Neural crest cell (in vitro differentiated cells): ENCODE results near the gene PBX4. TPM values are rescaled to one million over a fixed set of nuclear protein-coding genes. Genes with fewer than 3 reads are reported as not detected.
"Not testable (repeated sequence)": the region's sequence is repeated elsewhere in the genome, so short reads cannot be mapped to it uniquely, and the experiment has no call there.

ENCODE experiments used
- DNase-seq: peaks from one replicate; pipeline ENCODE4 v3.0.0; 2021; ENCODE audit warnings: low read depth, mixed read lengths, low spot score
- H3K27ac Mint-ChIP-seq: one replicate; pipeline ENCODE4 v1.8.0; 2021; ENCODE audit warnings: mild to moderate bottlenecking, mixed read lengths; ENCODE audit not compliant: unreplicated experiment
- H3K27me3 Mint-ChIP-seq: 2 replicates; pipeline ENCODE4 v1.8.0; 2021; ENCODE audit warnings: low read depth, mild to moderate bottlenecking, mixed read lengths
- H3K36me3 Mint-ChIP-seq: 2 replicates; pipeline ENCODE4 v1.8.0; 2021; ENCODE audit warnings: low read depth, mild to moderate bottlenecking, mixed read lengths
- H3K4me1 Mint-ChIP-seq: 2 replicates; pipeline ENCODE4 v1.8.0; 2021; ENCODE audit warnings: mixed read lengths
- H3K4me3 Mint-ChIP-seq: one replicate; pipeline ENCODE4 v1.8.0; 2021; ENCODE audit warnings: mild to moderate bottlenecking, mixed read lengths
- H3K9me3 Mint-ChIP-seq: 2 replicates; pipeline ENCODE4 v1.8.0; 2021; ENCODE audit warnings: mixed read lengths
- long read RNA-seq: library from polyadenylated mRNA; unstranded; transcript quantifications from one replicate; pipeline ENCODE4 v2.0.0, GENCODE V29; 2020
- total RNA-seq: library from RNA; stranded (reverse); gene quantifications from 2 replicates; pipeline ENCODE4 v1.2.1, GENCODE V29; 2021
- TF ChIP-seq, protein P1 (sequence below): fragments of 200-600 bp; sonication (generic); conservative IDR thresholded peaks from 2 replicates; pipeline ENCODE4 v1.5.0; 2021; ENCODE audit warnings: antibody characterized with exemption, mild to moderate bottlenecking

PBX4 gene, protein sequence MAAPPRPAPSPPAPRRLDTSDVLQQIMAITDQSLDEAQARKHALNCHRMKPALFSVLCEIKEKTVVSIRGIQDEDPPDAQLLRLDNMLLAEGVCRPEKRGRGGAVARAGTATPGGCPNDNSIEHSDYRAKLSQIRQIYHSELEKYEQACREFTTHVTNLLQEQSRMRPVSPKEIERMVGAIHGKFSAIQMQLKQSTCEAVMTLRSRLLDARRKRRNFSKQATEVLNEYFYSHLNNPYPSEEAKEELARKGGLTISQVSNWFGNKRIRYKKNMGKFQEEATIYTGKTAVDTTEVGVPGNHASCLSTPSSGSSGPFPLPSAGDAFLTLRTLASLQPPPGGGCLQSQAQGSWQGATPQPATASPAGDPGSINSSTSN
- 7.5 and 7.7 TPM in 2 replicates for total RNA-seq
- long read RNA-seq, result 0 reads

DNA sequence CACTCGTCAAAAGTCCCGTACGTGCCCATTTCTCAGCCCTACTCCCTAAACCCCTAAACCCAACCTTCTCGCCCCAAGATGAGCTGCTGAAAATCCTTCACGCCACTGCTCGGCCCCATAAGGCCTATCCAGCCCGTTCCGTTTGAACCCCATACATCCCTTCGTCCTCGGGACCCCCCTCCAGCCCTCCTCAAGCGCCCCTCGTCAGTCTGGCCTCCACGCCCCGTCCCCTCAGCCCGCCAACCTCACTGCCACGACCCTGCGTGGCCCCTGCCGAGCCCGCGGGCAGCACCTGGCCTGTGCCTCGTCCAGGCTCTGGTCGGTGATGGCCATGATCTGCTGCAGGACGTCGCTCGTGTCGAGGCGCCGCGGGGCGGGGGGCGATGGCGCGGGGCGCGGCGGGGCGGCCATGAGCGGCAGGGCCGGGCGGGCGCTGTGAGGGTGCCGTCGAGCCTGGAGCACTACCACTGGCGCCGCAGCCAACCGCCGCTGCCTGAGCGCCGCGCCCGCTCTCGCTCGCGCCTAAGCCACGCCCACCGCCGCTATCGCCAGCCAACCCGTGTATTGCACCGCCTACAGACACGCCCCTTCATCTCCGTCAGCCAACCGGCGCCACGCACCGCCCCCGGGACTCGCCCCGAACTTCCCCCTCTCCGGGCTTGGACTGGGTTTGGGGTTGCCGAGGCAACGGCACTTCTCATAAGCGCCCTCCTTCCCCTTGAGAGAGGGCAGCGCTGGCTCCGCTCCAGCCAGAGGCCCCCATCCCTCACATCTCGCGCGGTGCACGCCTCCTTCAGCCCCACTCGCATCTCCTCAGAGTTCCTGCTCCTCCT is at the start of gene PBX4:
Gene PBX4 (minus strand): TSS at position 469 of the 833 bp plus-strand sequence. CDS start 58 bp downstream, at position 411.
- Mint-ChIP-seq H3K27ac (peak within 1 kb of the TSS; percentile 39), H3K27me3 (peaks cover 6% of the 10 kb centered on the region), H3K9me3 (no peaks in the 10 kb centered on the region), H3K36me3 (no peaks in the 10 kb centered on the region), H3K4me3 (peak within 1 kb of the TSS; percentile 90), H3K4me1 (peaks cover 24% of the 10 kb centered on the region)
- peak; percentile 96 for DNase-seq
- TF ChIP-seq, protein P1, sequence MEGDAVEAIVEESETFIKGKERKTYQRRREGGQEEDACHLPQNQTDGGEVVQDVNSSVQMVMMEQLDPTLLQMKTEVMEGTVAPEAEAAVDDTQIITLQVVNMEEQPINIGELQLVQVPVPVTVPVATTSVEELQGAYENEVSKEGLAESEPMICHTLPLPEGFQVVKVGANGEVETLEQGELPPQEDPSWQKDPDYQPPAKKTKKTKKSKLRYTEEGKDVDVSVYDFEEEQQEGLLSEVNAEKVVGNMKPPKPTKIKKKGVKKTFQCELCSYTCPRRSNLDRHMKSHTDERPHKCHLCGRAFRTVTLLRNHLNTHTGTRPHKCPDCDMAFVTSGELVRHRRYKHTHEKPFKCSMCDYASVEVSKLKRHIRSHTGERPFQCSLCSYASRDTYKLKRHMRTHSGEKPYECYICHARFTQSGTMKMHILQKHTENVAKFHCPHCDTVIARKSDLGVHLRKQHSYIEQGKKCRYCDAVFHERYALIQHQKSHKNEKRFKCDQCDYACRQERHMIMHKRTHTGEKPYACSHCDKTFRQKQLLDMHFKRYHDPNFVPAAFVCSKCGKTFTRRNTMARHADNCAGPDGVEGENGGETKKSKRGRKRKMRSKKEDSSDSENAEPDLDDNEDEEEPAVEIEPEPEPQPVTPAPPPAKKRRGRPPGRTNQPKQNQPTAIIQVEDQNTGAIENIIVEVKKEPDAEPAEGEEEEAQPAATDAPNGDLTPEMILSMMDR, result no peak

DNA sequence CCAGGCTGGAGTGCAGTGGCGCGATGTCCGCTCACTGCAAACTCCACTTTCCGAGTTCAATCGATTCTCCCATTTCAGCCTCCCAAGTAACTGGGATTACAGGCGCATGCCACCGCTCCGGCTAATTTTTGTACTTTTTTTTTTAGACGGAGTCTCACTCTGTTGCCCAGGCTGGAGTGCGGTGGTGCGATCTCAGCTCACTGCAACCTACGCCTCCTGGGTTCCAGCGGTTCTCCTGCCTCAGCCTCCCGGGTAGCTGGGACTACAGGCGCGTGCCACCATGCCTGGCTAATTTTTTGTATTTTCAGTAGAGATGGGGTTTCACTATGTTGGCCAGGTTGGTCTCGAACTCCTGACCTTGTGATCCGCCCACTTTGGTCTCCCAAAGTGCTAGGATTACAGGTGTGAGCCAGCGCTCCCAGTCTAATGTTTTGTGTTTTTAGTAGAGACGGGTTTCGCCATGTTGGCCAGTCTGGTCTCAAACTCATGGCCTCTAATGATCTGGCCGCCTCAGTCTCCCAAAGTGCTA is 47.0 kb upstream of the PBX4 start:
- not testable (repeated sequence) for H3K36me3 Mint-ChIP-seq, H3K9me3 Mint-ChIP-seq, H3K27ac Mint-ChIP-seq, DNase-seq
- Mint-ChIP-seq H3K4me3 (peak overlapping the region; percentile 41), H3K4me1 (peaks cover 37% of the 10 kb centered on the region), H3K27me3 (peaks cover 11% of the 10 kb centered on the region)

DNA sequence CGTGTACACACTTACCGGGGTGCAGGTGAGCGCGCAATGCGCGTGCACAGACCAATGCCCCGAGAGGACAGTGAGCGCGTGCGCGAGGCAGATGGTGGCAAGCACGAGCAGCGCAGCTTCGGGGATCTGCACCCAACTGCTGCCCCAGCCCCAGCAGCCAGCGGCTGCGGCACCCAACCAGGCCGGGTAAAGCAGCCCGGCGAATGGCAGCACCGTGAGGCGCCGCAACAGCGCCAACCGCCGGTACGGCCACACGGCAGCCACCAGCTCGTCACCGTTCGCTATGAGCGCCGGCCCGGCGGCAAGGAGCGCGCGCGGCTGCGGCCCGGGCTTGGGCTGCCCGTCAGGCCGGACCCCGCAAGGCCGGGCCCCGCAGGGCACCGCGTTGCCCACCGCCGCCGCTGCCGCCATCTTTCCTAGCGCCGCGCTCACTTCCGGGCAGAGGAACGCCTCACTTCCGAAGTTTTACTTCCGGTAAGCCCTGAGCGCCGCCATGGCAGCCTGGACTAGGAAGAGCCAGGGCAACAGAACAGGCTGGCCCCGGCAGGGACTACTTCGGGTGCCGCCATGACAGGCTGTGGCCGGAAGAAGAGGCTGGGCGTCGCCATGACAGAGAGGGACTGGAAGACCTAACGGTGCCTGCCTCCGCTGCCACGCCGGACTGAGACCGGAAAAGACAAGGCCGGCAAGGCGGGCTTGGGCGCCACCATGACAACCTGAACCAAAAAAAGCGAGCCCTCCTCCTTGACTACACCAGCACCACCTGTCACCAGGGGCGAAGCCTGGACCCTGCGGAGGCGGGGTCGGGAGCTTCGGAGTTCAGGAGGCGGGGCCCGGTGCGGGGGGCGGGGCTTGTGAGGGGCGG is 45.0 kb upstream of the PBX4 start, which contains the start of gene ATP13A1:
Gene ATP13A1 (minus strand): TSS at position 421 of the 865 bp plus-strand sequence. CDS start 10 bp downstream, at position 411.
- Mint-ChIP-seq H3K4me1 (peaks cover 29% of the 10 kb centered on the region), H3K4me3 (peak within 1 kb of the TSS; percentile 98), H3K27me3 (peaks cover 4% of the 10 kb centered on the region), H3K36me3 (peaks cover 4% of the 10 kb centered on the region), H3K27ac (peak within 1 kb of the TSS; percentile 98), H3K9me3 (peaks cover 2% of the 10 kb centered on the region)
- peak; percentile 87 for DNase-seq
- TF ChIP-seq, protein P1, result peak; percentile 40

DNA sequence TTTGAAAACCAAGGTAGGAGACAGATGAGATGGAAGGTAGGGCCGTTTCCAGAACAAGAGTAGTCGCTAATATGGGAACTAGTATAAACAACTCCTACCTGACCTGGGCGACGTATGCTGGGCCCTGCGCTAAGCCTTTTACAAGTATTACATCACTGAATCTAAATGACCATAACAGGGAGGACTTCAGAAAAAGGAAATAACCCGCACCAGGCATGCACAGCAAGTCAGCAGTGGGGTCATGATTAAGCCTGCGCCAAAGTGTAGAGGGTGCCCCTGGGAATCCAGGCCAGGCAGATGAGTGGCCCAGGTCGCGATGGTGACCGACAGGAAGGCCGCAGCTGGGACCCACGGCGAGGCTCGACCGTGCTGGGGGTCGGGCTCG is 44.4 kb upstream of the PBX4 start:
- TF ChIP-seq, protein P1, result no peak
- Mint-ChIP-seq H3K4me1 (peaks cover 23% of the 10 kb centered on the region), H3K4me3 (peak overlapping the region; percentile 90), H3K27me3 (no peaks in the 10 kb centered on the region), H3K27ac (peak overlapping the region; percentile 78), H3K9me3 (no peaks in the 10 kb centered on the region), H3K36me3 (peaks cover 3% of the 10 kb centered on the region)
- no peak for DNase-seq

DNA sequence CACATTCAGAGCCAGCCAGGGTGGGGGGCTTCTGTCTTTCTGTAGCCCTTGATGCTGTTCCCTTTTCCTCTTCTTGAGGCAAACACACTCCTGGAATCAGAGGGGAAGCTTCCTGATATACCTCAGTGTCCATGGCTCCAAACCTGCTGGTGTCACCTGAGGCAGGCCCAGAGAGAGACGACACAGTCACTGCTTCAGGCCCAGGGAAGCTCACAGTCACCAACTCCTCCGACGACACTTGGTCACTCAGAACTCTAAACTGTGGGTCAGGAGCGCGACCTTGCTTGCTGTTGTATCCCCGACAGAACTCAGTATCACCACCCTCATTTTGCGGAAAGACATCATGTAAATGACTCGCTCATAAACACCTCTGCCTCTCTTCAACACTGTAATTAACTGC is 43.9 kb upstream of the PBX4 start:
- H3K9me3 Mint-ChIP-seq, result no peaks in the 10 kb centered on the region
- H3K27ac Mint-ChIP-seq, result no peak overlapping the region
- H3K27me3 Mint-ChIP-seq, result no peaks in the 10 kb centered on the region
- H3K4me3 Mint-ChIP-seq, result peak overlapping the region; percentile 90
- H3K4me1 Mint-ChIP-seq, result peaks cover 23% of the 10 kb centered on the region
- peaks cover 3% of the 10 kb centered on the region for H3K36me3 Mint-ChIP-seq
- TF ChIP-seq, protein P1, result no peak
- DNase-seq, result no peak
